NCI-H2107 treated with DMSO at 0.1 percent for 48 hours (cell line): Measurements from ENCODE around the gene KLHL2.
"Not testable (repeated sequence)": the region's sequence is repeated elsewhere in the genome, so short reads cannot be mapped to it uniquely, and the experiment has no call there.

Source experiments
- DNase-seq: peaks from one replicate; lab custom pipeline; 2025; ENCODE audit not compliant: unreplicated experiment; lab: John Stamatoyannopoulos, UW

The KLHL2 gene

GRCh38 chr4:165207431-165208220 lies at the start of gene KLHL2:
Gene KLHL2, plus strand, starts transcription at chr4:165207561. Its CDS starts 316 bp downstream, at chr4:165207877.
- DNase-seq: no peak

- no peak for DNase-seq
Observed at GRCh38 chr4:165158762-165159161, 48.6 kb upstream of the KLHL2 start.

- DNase-seq: no peak
Observed at GRCh38 chr4:165164257-165164656, 43.1 kb upstream of the KLHL2 start.

GRCh38 chr4:165166872-165167271 lies 40.5 kb upstream of the KLHL2 start:
- not testable (repeated sequence) for DNase-seq

- no peak for DNase-seq
Observed at GRCh38 chr4:165167650-165168049, 39.7 kb upstream of the KLHL2 start.

- DNase-seq: no peak
Observed at GRCh38 chr4:165170819-165171218, 36.5 kb upstream of the KLHL2 start.

- not testable (repeated sequence) for DNase-seq
Observed at GRCh38 chr4:165175470-165175869, 31.9 kb upstream of the KLHL2 start.

GRCh38 chr4:165175879-165176278 lies 31.5 kb upstream of the KLHL2 start:
- no peak for DNase-seq

GRCh38 chr4:165177725-165178666 lies 29.4 kb upstream of the KLHL2 start:
- no peak for DNase-seq

GRCh38 chr4:165184220-165184619 lies 23.1 kb upstream of the KLHL2 start:
- DNase-seq: no peak

- DNase-seq: not testable (repeated sequence)
Observed at GRCh38 chr4:165184998-165185397, 22.4 kb upstream of the KLHL2 start.

- no peak for DNase-seq
Observed at GRCh38 chr4:165185448-165185847, 21.9 kb upstream of the KLHL2 start.

- no peak for DNase-seq
Observed at GRCh38 chr4:165190591-165191347, 16.6 kb upstream of the KLHL2 start.

- DNase-seq: no peak
Observed at GRCh38 chr4:165191348-165191656, 16.1 kb upstream of the KLHL2 start.

GRCh38 chr4:165191814-165192499 lies 15.4 kb upstream of the KLHL2 start:
- no peak for DNase-seq

- DNase-seq: no peak
Observed at GRCh38 chr4:165192500-165192898, 14.9 kb upstream of the KLHL2 start.

GRCh38 chr4:165192956-165193355 lies 14.4 kb upstream of the KLHL2 start:
- no peak for DNase-seq

- DNase-seq: no peak
Observed at GRCh38 chr4:165194368-165194767, 13.0 kb upstream of the KLHL2 start.

GRCh38 chr4:165198329-165198728 lies 9.0 kb upstream of the KLHL2 start:
- no peak for DNase-seq

- no peak for DNase-seq
Observed at GRCh38 chr4:165199286-165199685, 8.1 kb upstream of the KLHL2 start.

GRCh38 chr4:165199722-165200121 lies 7.6 kb upstream of the KLHL2 start:
- no peak for DNase-seq
